ENCODE data around the gene ACAD10. TPM values are rescaled to one million over a fixed set of nuclear protein-coding genes. Genes with fewer than 3 reads are reported as not detected.
A peak's percentile ranks its signal among the peaks of the same experiment; 100 is the strongest.
"Not testable (repeated sequence)": the region's sequence is repeated elsewhere in the genome, so short reads cannot be mapped to it uniquely, and the experiment has no call there.

ACAD10 gene
- 10 to 100 TPM; 14.4 to 17.4 TPM for total RNA-seq

DNA sequence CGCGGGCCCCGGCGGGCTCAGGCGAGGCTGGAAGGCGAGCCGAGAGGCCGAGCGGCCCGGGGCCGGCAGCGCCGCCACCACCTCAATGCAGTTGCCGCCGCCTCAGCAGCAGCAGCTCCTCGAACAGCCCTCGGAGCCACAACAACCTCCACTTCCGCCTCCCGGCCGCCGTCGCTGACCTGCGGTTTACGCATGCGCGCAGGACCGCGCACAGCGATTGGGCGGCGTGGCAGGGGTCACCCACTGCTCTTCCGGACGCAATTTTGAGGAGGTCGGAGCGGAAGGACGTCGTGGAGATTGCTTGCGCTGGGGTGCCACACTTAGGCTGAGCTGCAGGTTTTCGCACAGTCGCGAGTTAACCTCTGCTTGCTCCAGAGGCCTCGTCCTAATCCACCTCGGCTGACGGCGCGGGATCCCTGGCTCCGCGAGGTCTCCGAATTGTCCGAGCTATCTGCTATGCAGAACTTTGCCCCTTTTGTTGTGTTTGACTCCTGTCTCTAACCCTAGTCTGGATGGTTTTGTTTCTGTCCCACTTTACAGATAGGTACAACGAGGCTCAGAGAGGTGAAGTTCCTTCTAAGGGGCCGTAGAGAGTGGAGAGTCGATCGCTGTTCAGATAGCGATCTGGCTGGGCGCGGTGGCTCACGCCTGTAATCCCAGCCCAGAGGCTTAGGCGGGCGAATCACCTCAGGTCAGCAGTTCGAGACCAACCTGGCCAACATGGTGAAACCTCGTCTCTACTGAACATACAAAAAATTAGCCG, at the start of gene ACAD10, which contains the start of gene BRAP:
Gene ACAD10 (plus strand): TSS at position 243 of the 763 bp plus-strand sequence. CDS start 6,657 bp downstream, outside the sequence.
Gene BRAP (minus strand): TSS at position 146 of the 763 bp plus-strand sequence. CDS start 164 bp downstream, outside the sequence.
- Mint-ChIP-seq H3K36me3 (peaks cover 14% of the 10 kb centered on the region), H3K27ac (peak within 1 kb of the TSS; percentile 91), H3K27me3 (no peaks in the 10 kb centered on the region), H3K4me1 (peaks cover 29% of the 10 kb centered on the region), H3K9me3 (no peaks in the 10 kb centered on the region), H3K4me3 (peak within 1 kb of the TSS; percentile 85)
- peak; percentile 96 for DNase-seq

- Mint-ChIP-seq H3K27me3 (no peaks in the 10 kb centered on the region), H3K36me3 (no peaks in the 10 kb centered on the region), H3K4me3 (no peak overlapping the region), H3K9me3 (no peaks in the 10 kb centered on the region), H3K4me1 (peaks cover 2% of the 10 kb centered on the region), H3K27ac (no peak overlapping the region)
- no peak for DNase-seq
These were observed 49.5 kb upstream of the ACAD10 start for GRCh38 chr12:111636209-111636945.

GRCh38 chr12:111638556-111638955, 47.3 kb upstream of the ACAD10 start:
- Mint-ChIP-seq H3K27me3 (no peaks in the 10 kb centered on the region), H3K9me3 (no peaks in the 10 kb centered on the region), H3K4me1 (peaks cover 2% of the 10 kb centered on the region), H3K27ac (no peak overlapping the region), H3K4me3 (no peak overlapping the region), H3K36me3 (peaks cover 3% of the 10 kb centered on the region)
- DNase-seq, result no peak

DNA sequence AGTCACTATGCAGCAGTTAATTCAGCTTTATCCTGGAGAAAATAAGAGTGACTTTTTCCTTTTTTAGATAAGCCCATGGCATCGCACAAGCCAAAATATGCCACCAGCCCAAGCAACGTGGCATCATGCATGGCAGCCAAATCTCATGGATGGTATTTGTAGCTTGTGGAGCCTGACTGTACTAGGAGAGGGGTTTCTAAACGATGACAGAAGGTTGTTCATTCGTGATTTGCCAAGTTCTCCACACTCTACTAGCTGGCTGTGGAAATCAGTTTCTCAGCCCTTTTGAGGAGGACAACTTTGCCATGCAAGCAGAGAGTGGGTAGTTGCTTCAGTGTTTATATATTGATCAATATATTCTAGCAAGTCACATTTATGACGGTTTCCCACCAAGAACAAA, 45.3 kb upstream of the ACAD10 start:
- Mint-ChIP-seq H3K36me3 (peaks cover 3% of the 10 kb centered on the region), H3K27ac (no peak overlapping the region), H3K4me3 (no peak overlapping the region), H3K4me1 (peaks cover under 1% of the 10 kb centered on the region), H3K9me3 (no peaks in the 10 kb centered on the region), H3K27me3 (no peaks in the 10 kb centered on the region)
- DNase-seq, result no peak

GRCh38 chr12:111642681-111643426, 43.0 kb upstream of the ACAD10 start:
- DNase-seq, result no peak
- Mint-ChIP-seq H3K36me3 (peaks cover 3% of the 10 kb centered on the region), H3K27me3 (no peaks in the 10 kb centered on the region)

GRCh38 chr12:111643427-111643826, 42.4 kb upstream of the ACAD10 start:
- Mint-ChIP-seq H3K27ac (no peak overlapping the region), H3K4me3 (no peak overlapping the region), H3K36me3 (peaks cover 3% of the 10 kb centered on the region), H3K27me3 (no peaks in the 10 kb centered on the region), H3K9me3 (no peaks in the 10 kb centered on the region), H3K4me1 (no peaks in the 10 kb centered on the region)
- DNase-seq, result no peak

More at GRCh38 chr12:111642681-111643426, 43.0 kb upstream of the ACAD10 start:
- H3K4me3 Mint-ChIP-seq, result no peak overlapping the region
- H3K4me1 Mint-ChIP-seq, result no peaks in the 10 kb centered on the region
- H3K9me3 Mint-ChIP-seq, result no peaks in the 10 kb centered on the region
- H3K27ac Mint-ChIP-seq, result no peak overlapping the region

DNA sequence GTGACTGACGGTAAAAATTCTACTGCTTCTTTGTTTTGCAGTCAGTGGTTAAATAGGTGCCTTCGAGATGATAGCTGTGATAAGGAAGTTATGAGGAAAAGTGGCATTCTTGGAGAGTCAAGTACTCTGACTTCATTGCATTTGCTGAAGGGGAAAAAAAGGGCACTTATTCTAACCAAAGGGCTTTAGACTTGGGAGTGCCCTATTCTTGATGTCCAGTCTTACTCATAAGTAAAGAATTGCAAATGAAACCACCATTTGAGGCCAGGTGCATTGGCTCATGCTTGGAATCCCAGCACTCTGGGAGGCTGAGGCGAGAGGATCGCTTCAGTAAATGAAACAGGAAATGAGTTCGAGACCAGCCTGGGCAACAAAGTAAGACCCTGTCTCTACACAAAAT, 40.4 kb upstream of the ACAD10 start:
- Mint-ChIP-seq H3K4me3 (no peak overlapping the region), H3K27ac (no peak overlapping the region), H3K27me3 (no peaks in the 10 kb centered on the region), H3K9me3 (no peaks in the 10 kb centered on the region), H3K36me3 (peaks cover 5% of the 10 kb centered on the region), H3K4me1 (no peaks in the 10 kb centered on the region)
- DNase-seq, result no peak

GRCh38 chr12:111650912-111651311, 34.9 kb upstream of the ACAD10 start:
- Mint-ChIP-seq H3K27me3 (no peaks in the 10 kb centered on the region), H3K36me3 (peaks cover 4% of the 10 kb centered on the region), H3K9me3 (no peaks in the 10 kb centered on the region), H3K27ac (no peak overlapping the region), H3K4me1 (no peaks in the 10 kb centered on the region), H3K4me3 (no peak overlapping the region)
- no peak for DNase-seq

DNA sequence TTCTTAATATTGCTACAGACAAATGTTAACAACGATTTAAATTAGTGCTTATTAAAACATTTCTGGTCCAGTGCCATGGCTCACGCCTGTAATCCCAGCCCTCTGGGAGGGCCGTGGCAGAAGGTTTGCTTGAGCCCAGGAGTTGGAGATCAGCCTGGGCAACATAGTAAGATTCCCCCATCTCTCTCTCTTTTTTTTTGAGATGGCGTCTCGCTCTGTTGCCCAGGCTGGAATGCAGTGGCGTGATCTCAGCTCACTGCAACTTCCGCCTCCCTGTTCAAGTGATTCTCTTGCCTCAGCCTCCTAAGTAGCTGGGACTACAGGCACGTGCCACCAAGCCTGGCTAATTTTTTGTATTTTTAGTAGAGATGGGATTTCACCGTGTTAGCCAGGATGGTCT, 33.3 kb upstream of the ACAD10 start:
- H3K36me3 Mint-ChIP-seq, DNase-seq, H3K4me3 Mint-ChIP-seq, H3K4me1 Mint-ChIP-seq, H3K27me3 Mint-ChIP-seq, H3K27ac Mint-ChIP-seq, H3K9me3 Mint-ChIP-seq: not testable (repeated sequence)

DNA sequence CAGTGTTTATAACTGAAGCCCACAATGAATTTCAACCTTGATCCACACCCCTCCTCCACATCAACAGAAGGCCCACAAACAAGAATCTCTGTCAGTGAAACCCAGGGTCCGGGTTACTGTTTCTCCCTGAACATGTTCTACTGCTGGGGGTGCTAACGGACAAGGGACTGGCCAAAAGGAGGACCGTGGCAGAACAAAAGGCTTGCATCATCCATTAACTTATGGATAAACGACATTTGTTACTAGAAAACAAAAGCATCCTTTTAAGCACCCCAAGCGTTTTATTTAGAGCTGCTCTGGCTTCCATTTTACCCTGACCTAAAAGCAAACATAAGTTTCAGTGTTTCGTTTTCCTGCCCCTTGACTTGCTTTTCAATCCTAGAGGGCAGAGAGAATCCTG, 32.3 kb upstream of the ACAD10 start:
- peaks cover 9% of the 10 kb centered on the region for H3K36me3 Mint-ChIP-seq
- H3K27ac Mint-ChIP-seq, result no peak overlapping the region
- no peak for DNase-seq
- no peaks in the 10 kb centered on the region for H3K4me1 Mint-ChIP-seq
- H3K27me3 Mint-ChIP-seq, result no peaks in the 10 kb centered on the region
- H3K9me3 Mint-ChIP-seq, result no peaks in the 10 kb centered on the region
- no peak overlapping the region for H3K4me3 Mint-ChIP-seq

- Mint-ChIP-seq H3K4me1 (no peaks in the 10 kb centered on the region), H3K27ac (no peak overlapping the region), H3K4me3 (no peak overlapping the region), H3K36me3 (peaks cover 9% of the 10 kb centered on the region), H3K9me3 (no peaks in the 10 kb centered on the region), H3K27me3 (no peaks in the 10 kb centered on the region)
- no peak for DNase-seq
These were observed 30.5 kb upstream of the ACAD10 start for GRCh38 chr12:111655356-111655755.

DNA sequence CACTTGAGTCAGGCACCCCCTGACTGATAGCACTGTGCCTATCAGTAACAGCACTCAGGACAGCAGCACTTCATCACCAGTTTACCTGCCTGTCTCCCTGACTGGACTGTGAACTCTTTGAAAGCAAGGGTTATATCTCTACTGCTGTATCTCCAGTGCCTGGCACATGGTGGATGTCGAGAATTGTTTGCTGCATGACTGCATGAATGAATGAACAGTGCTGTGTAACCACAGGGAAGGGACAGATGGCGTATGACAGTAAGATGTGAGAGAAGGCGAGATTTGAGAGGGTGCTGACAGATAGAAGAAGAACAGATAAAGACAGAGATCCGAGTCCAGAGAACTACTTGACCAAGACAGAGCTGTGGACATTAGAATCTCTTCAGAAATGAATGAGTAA, 29.8 kb upstream of the ACAD10 start:
- no peak for DNase-seq
- H3K36me3 Mint-ChIP-seq, result peaks cover 9% of the 10 kb centered on the region
- no peak overlapping the region for H3K27ac Mint-ChIP-seq
- no peaks in the 10 kb centered on the region for H3K9me3 Mint-ChIP-seq
- H3K4me1 Mint-ChIP-seq, result no peaks in the 10 kb centered on the region
- no peak overlapping the region for H3K4me3 Mint-ChIP-seq
- H3K27me3 Mint-ChIP-seq, result no peaks in the 10 kb centered on the region

GRCh38 chr12:111664499-111664898, 21.4 kb upstream of the ACAD10 start:
- no peaks in the 10 kb centered on the region for H3K4me1 Mint-ChIP-seq
- peaks cover 12% of the 10 kb centered on the region for H3K36me3 Mint-ChIP-seq
- no peak for DNase-seq
- no peak overlapping the region for H3K4me3 Mint-ChIP-seq
- H3K27me3 Mint-ChIP-seq, result no peaks in the 10 kb centered on the region
- H3K9me3 Mint-ChIP-seq, result no peaks in the 10 kb centered on the region
- H3K27ac Mint-ChIP-seq, result no peak overlapping the region

- Mint-ChIP-seq H3K4me1 (no peaks in the 10 kb centered on the region), H3K27me3 (no peaks in the 10 kb centered on the region), H3K9me3 (no peaks in the 10 kb centered on the region), H3K4me3 (no peak overlapping the region), H3K36me3 (peaks cover 14% of the 10 kb centered on the region), H3K27ac (no peak overlapping the region)
- no peak for DNase-seq
These were observed 20.6 kb upstream of the ACAD10 start for GRCh38 chr12:111664961-111665865.

All from activated naive CD8-positive, alpha-beta T cell treated with anti-CD3 and anti-CD28 coated beads for 36 hours (primary cell).